HG03432 (cell line): ENCODE measurements around the gene PRRX2.
"Not testable (repeated sequence)": the region's sequence is repeated elsewhere in the genome, so short reads cannot be mapped to it uniquely, and the experiment has no call there.

Experiments used
- ATAC-seq: cut with Tn5 transposase; IDR thresholded peaks from one replicate; pipeline ENCODE4 v1.9.1; 2021; ENCODE audit warnings: mild to moderate bottlenecking, moderate library complexity; ENCODE audit not compliant: unreplicated experiment

The PRRX2 gene

GRCh38 chr9:129636343-129636742, 29.1 kb upstream of the PRRX2 start:
- ATAC-seq, result not testable (repeated sequence)

GRCh38 chr9:129637102-129637501, 28.3 kb upstream of the PRRX2 start:
- no peak for ATAC-seq

DNA sequence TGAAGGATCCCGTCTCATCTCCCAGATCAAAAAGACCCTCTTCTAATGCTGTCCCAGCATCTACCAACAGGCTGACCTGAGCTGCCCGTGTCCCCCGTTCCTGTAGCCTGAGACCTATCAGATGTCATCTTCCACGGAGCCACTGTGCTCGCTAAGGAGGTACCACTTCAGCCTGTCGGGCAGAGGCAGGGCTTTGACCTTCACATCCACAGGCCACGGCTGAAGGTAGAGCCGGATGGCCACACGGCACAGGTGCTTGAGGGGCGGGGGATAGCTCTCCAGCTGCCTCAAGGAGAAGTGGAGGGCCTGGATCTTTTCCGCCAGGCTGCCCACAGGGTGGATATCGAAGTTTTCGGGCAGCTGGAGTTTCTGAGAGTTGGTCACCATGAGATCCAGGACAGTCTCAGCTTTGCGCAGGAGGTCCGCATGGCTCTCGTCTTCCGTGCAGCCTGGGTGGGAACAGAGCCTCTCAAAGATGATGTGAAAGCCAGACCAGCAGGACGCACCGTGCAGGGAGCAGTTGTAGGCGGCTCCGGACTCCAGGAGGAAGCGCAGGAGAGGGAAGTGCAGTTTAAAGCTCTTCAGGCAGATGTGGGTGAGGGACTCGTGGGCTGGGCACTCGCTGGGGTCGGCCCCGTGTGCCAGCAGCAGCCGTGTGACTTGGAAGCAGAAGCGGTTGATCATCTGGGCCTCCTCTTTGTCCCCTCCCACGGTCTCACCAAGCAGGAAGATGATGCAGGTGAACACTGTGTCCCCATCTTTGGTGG, 27.6 kb upstream of the PRRX2 start:
- ATAC-seq, result no peak

DNA sequence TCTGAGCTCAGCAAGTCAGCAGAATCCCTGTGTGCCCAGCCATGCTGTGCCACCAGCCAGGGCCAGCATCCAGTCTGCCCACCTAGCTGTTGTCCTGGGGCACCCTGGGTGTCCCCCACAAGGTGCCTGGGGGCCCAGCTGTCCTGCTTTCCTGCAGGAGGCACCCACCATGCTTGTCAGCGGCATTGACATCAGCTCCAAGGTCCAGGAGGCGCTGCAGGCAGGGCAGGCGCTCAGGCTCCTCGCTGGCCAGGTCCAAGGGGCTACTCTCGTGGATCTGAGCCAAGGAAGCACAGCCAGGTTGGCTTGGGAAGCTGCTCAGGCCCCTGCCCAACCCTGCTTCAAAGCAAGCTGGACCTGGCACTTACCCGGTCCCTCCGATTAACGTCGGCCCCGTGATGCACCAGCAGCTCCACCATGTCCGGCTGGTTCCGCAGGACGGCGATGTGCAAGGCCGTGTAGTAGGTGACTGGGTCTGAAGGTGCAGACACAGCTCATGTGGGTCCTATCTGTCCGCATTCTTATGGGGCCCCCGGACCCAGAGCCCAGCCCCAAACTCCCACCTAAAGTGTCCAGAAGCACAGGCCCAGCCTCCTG, 26.3 kb upstream of the PRRX2 start:
- ATAC-seq, result no peak

GRCh38 chr9:129639756-129640085, 25.7 kb upstream of the PRRX2 start:
- no peak for ATAC-seq

GRCh38 chr9:129640086-129640870, 25.2 kb upstream of the PRRX2 start:
- no peak for ATAC-seq

GRCh38 chr9:129640871-129641749, 24.3 kb upstream of the PRRX2 start:
- no peak for ATAC-seq

DNA sequence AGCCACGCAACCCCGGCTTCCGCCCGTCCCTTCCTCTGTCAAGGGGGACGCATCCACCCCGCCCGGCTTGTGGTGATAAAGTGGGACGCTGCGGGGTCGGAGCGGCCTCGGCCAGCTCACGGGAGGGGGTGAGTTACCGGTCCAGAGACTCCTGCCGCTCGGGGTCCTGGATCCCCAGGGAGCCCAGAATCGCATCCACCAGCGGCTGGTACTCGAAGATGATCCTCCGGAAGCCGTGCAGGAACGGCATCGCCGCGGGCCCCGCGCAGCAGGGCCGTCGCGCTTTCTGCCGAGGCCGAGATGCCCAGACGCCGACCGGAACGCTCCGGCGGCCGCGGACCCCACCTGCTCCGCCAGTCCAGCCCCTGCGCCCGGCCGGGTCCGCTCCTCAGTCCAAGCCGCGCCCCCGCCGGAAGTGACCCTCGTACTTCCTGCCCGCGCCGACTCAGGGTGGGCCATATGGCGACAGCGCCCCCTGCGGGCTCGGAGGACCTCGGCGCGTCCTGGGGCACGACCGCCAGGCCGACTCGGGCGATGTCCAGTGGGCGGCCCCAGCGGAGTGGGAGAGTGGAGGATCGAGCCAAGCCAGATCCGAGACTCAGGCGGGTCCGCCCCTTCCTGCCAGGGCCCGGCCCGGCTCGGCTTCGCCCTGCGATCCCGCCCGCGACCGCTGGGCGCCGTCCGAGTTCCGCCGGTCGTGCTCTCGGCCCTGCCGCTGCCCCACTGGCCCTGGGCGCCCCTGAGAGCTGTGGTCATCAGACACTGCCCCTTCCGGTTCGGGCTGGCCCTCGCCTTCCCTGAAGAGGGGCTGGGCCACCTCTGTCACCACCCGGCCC, 23.5 kb upstream of the PRRX2 start, which contains the start of gene ASB6:
TSS of gene ASB6 (minus strand) at position 402 of the 836 bp plus-strand sequence. CDS start at position 250, 152 bp downstream.
- peak; percentile 80 for ATAC-seq

DNA sequence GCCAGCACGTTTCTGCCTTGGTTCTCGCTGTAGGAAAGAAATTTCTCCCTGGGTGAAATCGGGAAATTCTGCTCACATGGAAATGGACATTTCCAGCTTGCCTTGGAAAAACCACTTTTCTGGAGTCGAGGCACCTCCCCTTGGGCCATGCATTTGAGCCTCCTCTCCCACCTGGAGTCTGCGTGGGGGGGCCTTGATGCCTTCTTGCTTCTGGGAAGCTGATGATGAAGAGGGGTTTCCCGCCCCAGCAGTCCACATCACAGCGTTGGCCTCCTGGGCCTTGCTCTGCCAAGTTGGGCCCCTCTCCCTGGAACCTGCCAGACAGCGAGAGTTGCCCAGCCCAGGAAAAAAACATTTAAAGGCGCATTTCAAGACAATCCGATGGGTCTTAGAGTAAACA, 21.7 kb upstream of the PRRX2 start:
- ATAC-seq, result no peak

GRCh38 chr9:129644365-129644764, 21.1 kb upstream of the PRRX2 start:
- no peak for ATAC-seq

GRCh38 chr9:129644902-129645301, 20.5 kb upstream of the PRRX2 start:
- no peak for ATAC-seq

DNA sequence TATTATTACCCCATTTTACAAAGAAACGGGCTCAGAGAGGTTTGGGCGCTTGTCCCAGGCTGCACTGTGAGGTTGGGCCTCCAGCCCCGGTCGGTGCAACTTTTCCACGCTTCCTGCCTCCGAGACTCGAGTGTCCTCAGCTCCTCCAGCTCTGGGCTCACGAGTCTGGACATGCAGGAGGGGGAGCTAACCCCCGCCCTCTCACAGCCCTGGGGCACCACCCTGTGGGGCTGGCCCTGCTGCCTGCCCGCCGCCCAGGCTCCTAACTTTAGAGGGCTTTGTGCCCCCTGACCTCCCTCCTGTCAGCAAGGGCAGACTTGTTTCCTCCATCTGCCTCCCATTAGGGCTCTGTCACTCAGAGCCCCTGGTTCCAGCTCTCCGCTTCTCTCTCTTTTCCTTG, 19.2 kb upstream of the PRRX2 start:
- ATAC-seq, result no peak

GRCh38 chr9:129646654-129647053, 18.8 kb upstream of the PRRX2 start:
- ATAC-seq, result no peak

- ATAC-seq, result no peak
Measured at GRCh38 chr9:129647635-129648034, 17.8 kb upstream of the PRRX2 start.

DNA sequence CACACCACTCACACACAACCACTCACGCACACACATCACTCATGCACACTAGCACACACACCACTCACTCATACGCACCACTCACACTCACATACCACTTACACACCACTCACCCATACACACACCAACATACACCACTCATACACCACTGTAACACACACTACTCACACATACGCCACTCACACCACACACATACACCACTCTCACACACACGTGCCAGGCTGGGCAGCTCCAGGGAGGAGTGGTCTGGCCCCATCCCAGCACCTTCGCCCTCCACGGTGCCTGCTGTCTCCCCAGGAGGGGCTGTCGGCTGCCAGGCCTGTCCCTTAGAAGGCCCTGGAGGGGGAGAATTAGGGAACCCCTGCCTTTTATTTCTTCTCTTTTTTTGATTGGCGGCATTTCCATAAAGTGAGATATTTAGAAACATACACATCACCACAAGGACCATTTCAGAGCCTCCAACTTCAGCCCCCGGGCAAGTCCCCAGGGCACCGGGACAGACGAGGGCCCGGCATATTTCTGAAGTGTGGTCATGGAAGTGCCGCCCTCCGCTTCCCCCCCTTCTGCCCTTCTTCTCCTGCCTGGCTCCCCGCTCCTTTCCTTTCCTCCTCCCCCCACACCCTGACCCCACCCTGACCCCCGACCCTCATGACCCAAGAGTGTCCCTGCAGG, 17.2 kb upstream of the PRRX2 start:
- ATAC-seq, result no peak

GRCh38 chr9:129648764-129649115, 16.7 kb upstream of the PRRX2 start:
- ATAC-seq, result no peak

DNA sequence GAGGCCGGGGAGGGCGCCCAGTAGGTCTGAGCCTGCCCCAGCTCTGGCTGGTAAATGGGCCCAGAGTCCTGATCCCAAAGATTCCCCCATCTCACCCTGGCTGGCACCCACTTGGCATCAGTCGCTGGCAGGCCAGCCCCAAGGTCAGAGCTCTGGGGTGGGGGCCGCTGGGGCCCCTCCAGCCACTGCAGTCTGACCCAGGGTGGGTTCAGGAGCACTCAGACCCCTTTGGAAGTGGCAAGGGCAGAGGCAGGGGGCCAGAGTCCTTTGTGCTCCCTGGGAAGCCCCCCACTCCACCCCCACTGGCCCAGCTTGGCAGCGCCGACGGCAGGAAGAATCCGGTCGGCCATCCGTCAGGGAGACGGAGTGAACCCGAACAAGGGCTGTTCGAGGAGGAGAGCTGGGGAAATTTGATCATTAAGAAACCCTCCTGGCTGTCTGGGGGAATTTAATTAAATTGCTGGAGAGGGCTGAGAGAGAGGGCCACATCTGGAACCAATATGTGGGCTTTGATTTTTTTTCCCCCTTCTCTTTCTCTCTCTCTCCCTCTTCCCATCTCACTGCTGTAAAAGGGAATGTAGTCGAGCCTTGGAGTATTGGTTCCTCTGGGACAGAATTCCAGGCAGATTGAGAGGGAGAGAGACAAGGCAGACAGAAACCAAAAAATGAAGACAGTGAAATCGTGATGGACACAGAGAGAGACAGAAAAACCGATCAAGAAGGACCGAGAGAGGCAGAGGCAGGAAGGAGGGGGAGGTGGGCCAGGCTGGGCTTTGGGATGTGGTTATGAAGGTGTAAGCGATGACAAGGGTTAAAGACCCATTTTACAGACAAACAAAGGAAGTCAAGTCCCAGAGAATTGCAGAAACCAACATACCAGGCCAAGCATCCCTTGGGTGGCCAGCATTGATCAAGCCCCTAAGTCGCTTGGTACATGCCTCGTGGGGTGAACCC, 15.4 kb upstream of the PRRX2 start:
- ATAC-seq, result no peak

DNA sequence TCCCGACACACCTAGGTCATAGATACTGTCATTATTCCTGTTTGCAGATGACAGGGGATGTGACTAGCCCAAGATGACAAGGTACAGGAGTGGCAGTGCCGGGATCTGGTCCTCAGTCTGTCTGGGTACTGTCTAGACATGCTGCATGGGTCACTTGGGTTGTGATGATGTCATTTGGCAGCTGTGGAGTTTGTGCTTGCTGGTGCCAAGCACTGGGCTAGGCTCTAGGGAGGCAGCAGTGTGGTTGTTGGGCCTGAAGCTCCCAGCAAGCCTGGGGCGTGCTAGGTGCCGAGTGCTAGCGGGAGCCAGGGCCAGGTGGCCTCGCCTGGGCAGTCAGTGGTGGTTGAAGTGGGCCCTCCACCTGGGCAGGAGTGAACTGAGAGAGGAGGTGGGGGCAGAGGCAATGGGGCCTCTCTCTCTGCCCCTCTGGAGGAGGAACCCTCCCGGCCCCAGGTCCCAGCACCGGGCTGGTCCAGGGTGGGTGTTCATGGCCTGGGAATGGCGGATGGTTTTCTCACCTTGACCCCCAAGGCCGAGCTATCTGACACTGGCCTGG, 14.7 kb upstream of the PRRX2 start:
- ATAC-seq, result no peak
